ENCODE measurements around the gene INTS2.
"Not testable (repeated sequence)": the region's sequence is repeated elsewhere in the genome, so short reads cannot be mapped to it uniquely, and the experiment has no call there.

INTS2 gene

GRCh38 chr17:61828694-61829093 lies 99.1 kb downstream of the INTS2 start:
- TF ChIP-seq CTCF (IDR thresholded peaks at IDR 0.05; ENCODE audit: control extremely low read depth, extremely low read depth, low read depth, missing control alignments) = no peak
- no peak for DNase-seq (ENCODE audit: extremely low spot score)
- POLR2A ChIA-PET = no interaction called here
- CTCF ChIA-PET = no interaction called here

DNA sequence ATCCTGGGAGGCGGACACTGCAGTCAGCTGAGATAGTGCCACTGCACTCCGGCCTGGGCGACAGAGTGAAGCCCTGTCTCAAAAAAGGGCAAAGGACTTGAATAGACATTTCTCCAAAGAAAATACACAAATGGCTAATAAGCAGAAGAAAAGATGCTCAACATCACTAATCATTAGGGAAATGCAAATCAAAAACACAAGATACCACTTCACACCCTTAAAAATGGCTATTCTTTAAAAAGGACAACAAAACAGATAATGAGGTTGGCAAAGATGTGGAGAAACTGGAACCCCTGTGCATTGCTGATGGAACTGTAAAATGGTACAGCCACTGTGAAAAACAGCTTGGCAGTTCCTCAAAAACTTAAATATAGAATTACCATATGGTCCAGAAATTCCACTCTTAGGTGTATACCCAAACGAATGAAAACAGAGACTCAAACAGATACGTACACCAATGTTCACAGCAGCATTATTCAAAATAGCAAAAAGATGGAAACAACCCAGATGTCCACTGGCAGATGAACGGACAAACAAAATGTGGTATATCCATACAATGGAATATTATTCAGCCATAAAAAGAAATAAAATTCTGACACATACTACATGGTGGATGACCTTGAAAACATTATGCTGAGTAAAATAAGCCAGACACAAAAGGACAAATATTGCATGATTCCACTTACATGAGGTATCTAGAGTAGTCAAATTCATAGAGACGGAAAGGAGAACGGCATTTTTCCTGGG lies 100.0 kb downstream of the INTS2 start:
- no peak for TF ChIP-seq CTCF (IDR thresholded peaks at IDR 0.05; ENCODE audit: control extremely low read depth, extremely low read depth, low read depth, missing control alignments)
- ChIA-PET CTCF (no interaction called here), POLR2A (no interaction called here)
- no peak for DNase-seq (ENCODE audit: extremely low spot score)

GRCh38 chr17:61826866-61827265 lies 100.9 kb downstream of the INTS2 start:
- CTCF ChIA-PET; DNase-seq (ENCODE audit: extremely low spot score); POLR2A ChIA-PET: not testable (repeated sequence)

DNA sequence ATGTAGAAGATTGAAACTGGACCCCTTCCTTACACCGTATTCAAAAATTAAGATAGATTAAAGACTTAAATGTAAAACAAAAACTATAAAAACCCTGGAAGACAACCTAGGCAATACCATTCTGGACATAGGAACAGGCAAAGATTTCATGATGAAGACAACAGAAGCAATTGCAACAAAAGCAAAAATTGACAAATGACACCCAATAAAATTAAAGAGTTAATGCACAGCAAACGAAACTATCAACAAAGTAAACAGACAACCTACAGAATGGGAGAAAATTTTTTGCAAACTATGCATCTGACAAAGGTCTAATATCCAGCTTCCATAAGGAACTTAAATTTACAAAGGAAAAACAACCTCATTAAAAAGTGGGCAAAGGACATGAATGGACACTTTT lies 101.6 kb downstream of the INTS2 start:
- DNase-seq (ENCODE audit: extremely low spot score); POLR2A ChIA-PET; CTCF ChIA-PET: not testable (repeated sequence)

GRCh38 chr17:61825448-61826137 lies 102.2 kb downstream of the INTS2 start:
- no peak for DNase-seq (ENCODE audit: extremely low spot score)
- CTCF ChIA-PET = interaction anchor here (1.0 kb wide), 1 partner anchor 241 kb away, joined by 3 read pairs; no protein-coding TSS in a partner anchor
- POLR2A ChIA-PET = no interaction called here
- no peak for TF ChIP-seq CTCF (IDR thresholded peaks at IDR 0.05; ENCODE audit: control extremely low read depth, extremely low read depth, low read depth, missing control alignments)

DNA sequence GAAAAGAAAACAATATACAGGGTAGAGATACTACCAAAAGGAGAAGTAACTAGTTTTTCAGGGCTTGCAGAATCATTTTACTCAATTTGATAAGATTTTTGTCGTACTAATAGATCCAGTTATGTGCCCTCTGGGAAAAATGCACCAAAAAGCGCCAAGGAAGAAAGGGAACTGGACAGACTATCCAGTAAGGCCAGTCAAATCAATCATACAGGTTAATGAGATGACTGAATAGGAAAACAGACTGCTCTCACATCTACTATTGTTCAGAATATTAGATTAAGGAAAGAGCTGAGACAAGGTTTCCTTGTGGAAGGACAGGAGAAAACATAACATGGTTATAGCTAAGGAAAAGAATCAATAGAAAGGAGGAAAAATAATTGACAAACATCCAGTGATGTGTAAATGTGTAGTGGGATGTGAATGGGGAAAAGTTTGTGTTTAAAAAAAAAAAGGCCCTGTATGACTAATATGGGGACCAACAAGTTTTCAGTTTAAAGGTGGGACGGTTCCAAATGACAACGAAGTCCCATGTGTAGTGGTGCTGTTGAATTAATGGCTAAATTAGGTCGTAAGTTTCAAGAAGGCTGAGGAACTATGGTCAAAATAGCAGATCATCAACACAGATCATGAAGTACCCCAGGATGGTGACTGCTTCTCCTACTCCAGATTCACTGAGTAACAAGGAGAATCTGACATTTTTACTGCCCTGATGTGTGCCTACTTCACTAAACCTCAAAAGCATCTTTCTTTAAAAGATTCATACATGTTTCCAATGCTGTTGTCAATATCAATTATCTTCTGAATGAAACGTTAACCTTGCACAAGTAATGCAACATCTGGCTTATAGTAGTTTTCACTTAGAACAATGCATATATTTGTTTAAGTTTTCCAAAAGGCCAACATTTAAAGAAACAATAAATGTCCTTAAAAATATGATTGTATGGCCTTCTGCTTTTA lies 105.2 kb downstream of the INTS2 start:
- DNase-seq (ENCODE audit: extremely low spot score) = no peak
- no peak for TF ChIP-seq CTCF (IDR thresholded peaks at IDR 0.05; ENCODE audit: control extremely low read depth, extremely low read depth, low read depth, missing control alignments)
- CTCF ChIA-PET = interaction anchor here (1.0 to 2.6 kb wide), 2 partner anchors 10 to 22 kb away, joined by 3 to 6 read pairs; no protein-coding TSS in a partner anchor
- POLR2A ChIA-PET = no interaction called here

- POLR2A ChIA-PET = no interaction called here
- DNase-seq (ENCODE audit: extremely low spot score) = no peak
- TF ChIP-seq CTCF (IDR thresholded peaks at IDR 0.05; ENCODE audit: control extremely low read depth, extremely low read depth, low read depth, missing control alignments) = no peak
- CTCF ChIA-PET = interaction anchor here (2.6 kb wide), 1 partner anchor 11 kb away, joined by 6 read pairs; no protein-coding TSS in a partner anchor
Observed at GRCh38 chr17:61821655-61822054, 106.1 kb downstream of the INTS2 start.

GRCh38 chr17:61819265-61819664 lies 108.5 kb downstream of the INTS2 start:
- DNase-seq (ENCODE audit: extremely low spot score); POLR2A ChIA-PET; CTCF ChIA-PET: not testable (repeated sequence)

Data from GM10248 (cell line).